Left ventricle myocardium inferior (tissue), 1 donor: ENCODE data around the gene ERMP1. TPM values are rescaled to one million over a fixed set of nuclear protein-coding genes. Genes with fewer than 3 reads are reported as not detected.

Experiments
- DNase-seq: peaks from one replicate; pipeline ENCODE4 v3.0.0-alpha.2; 2020
- H3K27ac ChIP-seq: fragments of 200-600 bp; replicated peaks from 2 replicates; pipeline ENCODE4 v1.8.0; 2021
- H3K27me3 ChIP-seq: fragments of 200-600 bp; 2 replicates; pipeline ENCODE4 v1.8.0; 2021; ENCODE audit warnings: low read depth
- H3K36me3 ChIP-seq: fragments of 200-600 bp; 2 replicates; pipeline ENCODE4 v1.8.0; 2021
- H3K4me1 ChIP-seq: fragments of 200-600 bp; 2 replicates; pipeline ENCODE4 v1.8.0; 2021
- H3K4me3 ChIP-seq: fragments of 200-600 bp; 2 replicates; pipeline ENCODE4 v1.8.0; 2021; ENCODE audit warnings: mild to moderate bottlenecking, moderate library complexity
- H3K9me3 ChIP-seq: fragments of 200-600 bp; replicated peaks from 2 replicates; pipeline ENCODE4 v1.8.0; 2021
- intact Hi-C: fragments of 100-400 bp; cut with micrococcal nuclease; formaldehyde crosslinking; loops from one replicate; pipeline ENCODE4 v1.11.0; 2022
- total RNA-seq: library from RNA; stranded (reverse); fragmentation: NEBNext Ultra II Directional; extraction: Animal tissue kit (Norgen Biotek cat#: 25700); gene quantifications from one replicate; pipeline ENCODE4 v1.2.1, GENCODE V29; 2021
- TF ChIP-seq, protein P1 (sequence below): fragments of 200-600 bp; IDR thresholded peaks from 2 replicates; pipeline ENCODE4 v1.8.0; 2021; ENCODE audit warnings: antibody characterized with exemption, mild to moderate bottlenecking, borderline replicate concordance
- donor health status: DM: no; HTN: yes; CAD: no; lungs with severe emphysema.

ERMP1 gene
- total RNA-seq, 1 donor from 2014 or later = 23.9 TPM

- Histone ChIP-seq H3K9me3 (no peaks in the 10 kb centered on the region), H3K36me3 (peaks cover 4% of the 10 kb centered on the region), H3K4me3 (no peak overlapping the region), H3K4me1 (peaks cover 6% of the 10 kb centered on the region), H3K27ac (no peak overlapping the region), H3K27me3 (no peaks in the 10 kb centered on the region)
- intact Hi-C loops = no loop called here
- TF ChIP-seq, protein P1, sequence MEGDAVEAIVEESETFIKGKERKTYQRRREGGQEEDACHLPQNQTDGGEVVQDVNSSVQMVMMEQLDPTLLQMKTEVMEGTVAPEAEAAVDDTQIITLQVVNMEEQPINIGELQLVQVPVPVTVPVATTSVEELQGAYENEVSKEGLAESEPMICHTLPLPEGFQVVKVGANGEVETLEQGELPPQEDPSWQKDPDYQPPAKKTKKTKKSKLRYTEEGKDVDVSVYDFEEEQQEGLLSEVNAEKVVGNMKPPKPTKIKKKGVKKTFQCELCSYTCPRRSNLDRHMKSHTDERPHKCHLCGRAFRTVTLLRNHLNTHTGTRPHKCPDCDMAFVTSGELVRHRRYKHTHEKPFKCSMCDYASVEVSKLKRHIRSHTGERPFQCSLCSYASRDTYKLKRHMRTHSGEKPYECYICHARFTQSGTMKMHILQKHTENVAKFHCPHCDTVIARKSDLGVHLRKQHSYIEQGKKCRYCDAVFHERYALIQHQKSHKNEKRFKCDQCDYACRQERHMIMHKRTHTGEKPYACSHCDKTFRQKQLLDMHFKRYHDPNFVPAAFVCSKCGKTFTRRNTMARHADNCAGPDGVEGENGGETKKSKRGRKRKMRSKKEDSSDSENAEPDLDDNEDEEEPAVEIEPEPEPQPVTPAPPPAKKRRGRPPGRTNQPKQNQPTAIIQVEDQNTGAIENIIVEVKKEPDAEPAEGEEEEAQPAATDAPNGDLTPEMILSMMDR = no peak
- no peak for DNase-seq
These were observed 9.1 kb upstream of the ERMP1 start for GRCh38 chr9:5841771-5842573.

- DNase-seq = no peak
- H3K4me3 ChIP-seq = no peak overlapping the region
- no peaks in the 10 kb centered on the region for H3K9me3 ChIP-seq
- peaks cover 4% of the 10 kb centered on the region for H3K36me3 ChIP-seq
- intact Hi-C loops = no loop called here
- H3K27me3 ChIP-seq = no peaks in the 10 kb centered on the region
- H3K4me1 ChIP-seq = peaks cover 6% of the 10 kb centered on the region
- no peak overlapping the region for H3K27ac ChIP-seq
- TF ChIP-seq, protein P1 = no peak
These were observed 7.9 kb upstream of the ERMP1 start for GRCh38 chr9:5840788-5841187.

GRCh38 chr9:5839572-5839902 is 6.6 kb upstream of the ERMP1 start:
- peak overlapping the region; percentile 36 for H3K27ac ChIP-seq
- no peaks in the 10 kb centered on the region for H3K27me3 ChIP-seq
- intact Hi-C loops = no loop called here
- no peak for DNase-seq
- H3K36me3 ChIP-seq = peaks cover 4% of the 10 kb centered on the region
- H3K4me1 ChIP-seq = peaks cover 6% of the 10 kb centered on the region
- no peaks in the 10 kb centered on the region for H3K9me3 ChIP-seq
- TF ChIP-seq, protein P1 = no peak
- H3K4me3 ChIP-seq = no peak overlapping the region

DNA sequence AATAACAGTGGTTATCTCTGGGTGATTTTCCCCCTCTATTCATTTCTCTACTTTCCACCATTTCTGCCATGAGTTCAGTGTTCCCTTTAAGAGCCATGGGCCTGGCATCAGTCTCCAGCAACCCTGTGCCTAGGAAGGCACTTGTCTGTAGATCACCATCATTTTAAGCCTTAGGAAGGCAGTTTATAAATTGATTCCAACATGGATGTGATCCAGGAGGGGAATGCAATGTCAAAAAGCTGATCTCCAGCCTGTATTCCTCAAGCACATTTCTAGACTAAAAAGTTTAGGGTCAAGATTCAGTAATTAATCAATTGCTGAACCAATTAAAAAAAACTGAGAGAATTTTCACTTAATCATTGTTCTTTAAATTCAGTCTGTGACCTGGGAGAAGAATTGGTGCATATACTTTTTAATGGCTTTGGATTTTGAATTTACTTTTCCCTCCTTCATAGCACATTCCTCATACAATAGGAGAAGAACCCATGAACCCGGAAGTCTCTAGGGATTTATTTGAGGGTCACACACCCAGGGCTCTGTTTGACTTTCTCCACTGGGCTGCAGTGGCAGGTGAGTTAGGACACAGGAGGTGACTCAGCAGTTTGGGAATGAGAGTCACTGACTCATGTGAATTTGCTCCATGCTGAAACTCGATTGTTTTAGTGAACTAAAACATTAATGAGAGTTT is 6.1 kb upstream of the ERMP1 start:
- intact Hi-C loops = no loop called here
- peaks cover 6% of the 10 kb centered on the region for H3K4me1 ChIP-seq

GRCh38 chr9:5835808-5836207 is 2.9 kb upstream of the ERMP1 start:
- DNase-seq = no peak
- Histone ChIP-seq H3K4me3 (no peak overlapping the region), H3K9me3 (no peaks in the 10 kb centered on the region), H3K27me3 (no peaks in the 10 kb centered on the region), H3K4me1 (peaks cover 35% of the 10 kb centered on the region), H3K36me3 (no peaks in the 10 kb centered on the region), H3K27ac (no peak overlapping the region)
- TF ChIP-seq, protein P1 = no peak
- intact Hi-C loops = no loop called here

More for the DNA sequence above, 6.1 kb upstream of the ERMP1 start:
- Histone ChIP-seq H3K9me3 (no peaks in the 10 kb centered on the region), H3K4me3 (no peak overlapping the region), H3K27ac (peak overlapping the region; percentile 36), H3K36me3 (peaks cover 4% of the 10 kb centered on the region), H3K27me3 (no peaks in the 10 kb centered on the region)
- TF ChIP-seq, protein P1 = no peak
- no peak for DNase-seq
